Measurements from ENCODE around the gene BPIFB6. TPM values are rescaled to one million over a fixed set of nuclear protein-coding genes. Genes with fewer than 3 reads are reported as not detected.
A peak's percentile ranks its signal among the peaks of the same experiment; 100 is the strongest.

BPIFB6 gene
- total and polyA plus RNA-seq, 4 donors = not detected

DNA sequence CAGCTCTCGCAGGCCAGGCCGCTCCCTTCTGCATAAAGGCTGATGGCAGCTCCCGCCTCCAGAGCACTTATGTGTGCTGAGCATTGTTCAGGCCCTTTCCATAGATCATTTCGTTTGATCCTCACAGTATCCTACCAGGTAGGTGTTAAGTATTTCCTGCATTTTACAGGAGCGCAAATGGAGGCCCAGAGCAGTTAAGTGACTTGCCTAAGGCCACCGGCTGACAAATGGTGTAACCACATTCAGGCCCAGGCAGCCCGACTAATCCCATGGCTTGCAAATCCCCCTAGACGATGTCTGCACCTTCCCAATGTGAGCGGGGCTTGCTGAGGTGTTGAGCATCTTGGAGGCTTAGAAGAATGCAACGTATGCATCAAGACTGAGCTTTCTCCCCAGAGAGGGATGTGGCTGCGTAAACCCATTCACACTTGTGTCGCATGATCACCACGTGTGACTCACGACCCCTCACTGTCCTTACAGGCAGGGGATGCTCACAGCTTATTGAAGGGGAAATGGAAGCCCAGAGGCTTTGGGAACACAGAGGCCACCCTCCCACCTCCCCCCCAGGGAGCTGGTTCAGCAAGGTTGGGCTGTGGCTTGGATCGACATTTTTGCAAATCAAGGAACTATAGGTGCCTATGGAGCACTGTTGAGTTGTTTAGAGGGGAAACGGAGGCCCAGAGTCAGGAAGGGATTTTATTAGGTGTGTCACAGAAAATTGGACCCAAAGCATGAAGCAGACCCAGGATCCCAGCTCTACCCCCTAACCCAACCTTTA is 16.9 kb upstream of the BPIFB6 start:
- ATAC-seq (ENCODE audit: low FRiP score) (no peak), DNase-seq (no peak)
- H3K4me3 ChIP-seq (ENCODE audit: low read length in 2 of 2) = no peak overlapping the region
- no peaks in the 10 kb centered on the region for H3K36me3 ChIP-seq (ENCODE audit: control insufficient read depth in 1 of 2, insufficient read depth in 2 of 2, low read length in 1 of 2)
- no peaks in the 10 kb centered on the region for H3K4me1 ChIP-seq (ENCODE audit: control insufficient read depth in 1 of 2, insufficient read depth in 2 of 2, low read length in 2 of 2)
- no peaks in the 10 kb centered on the region for H3K27me3 ChIP-seq (ENCODE audit: control insufficient read depth in 1 of 2, insufficient read depth in 2 of 2, low read length in 1 of 2)
- no peak overlapping the region for H3K27ac ChIP-seq (ENCODE audit: low read depth in 1 of 2, low read length in 2 of 2)
- intact Hi-C loops (cut with DNase I) = no loop called here
- H3K9me3 ChIP-seq (ENCODE audit: control insufficient read depth, low read length) = no peaks in the 10 kb centered on the region
- WGBS, 2 donors = 37 to 41% methylated on average over 16 of the region's 16 CpGs

- H3K4me3 ChIP-seq (ENCODE audit: low read length in 2 of 2) = no peak overlapping the region
- H3K36me3 ChIP-seq (ENCODE audit: control insufficient read depth in 1 of 2, insufficient read depth in 2 of 2, low read length in 1 of 2) = no peaks in the 10 kb centered on the region
- no peak for ATAC-seq (ENCODE audit: low FRiP score)
- no peaks in the 10 kb centered on the region for H3K27me3 ChIP-seq (ENCODE audit: control insufficient read depth in 1 of 2, insufficient read depth in 2 of 2, low read length in 1 of 2)
- no peaks in the 10 kb centered on the region for H3K9me3 ChIP-seq (ENCODE audit: control insufficient read depth, low read length)
- intact Hi-C loops (cut with DNase I) = no loop called here
- H3K27ac ChIP-seq (ENCODE audit: low read depth in 1 of 2, low read length in 2 of 2) = no peak overlapping the region
- no peak for DNase-seq
- 57 to 58% methylated on average over 10 of the region's 10 CpGs for WGBS, 2 donors
- H3K4me1 ChIP-seq (ENCODE audit: control insufficient read depth in 1 of 2, insufficient read depth in 2 of 2, low read length in 2 of 2) = no peaks in the 10 kb centered on the region
These were observed 16.3 kb upstream of the BPIFB6 start for GRCh38 chr20:33015114-33015484.

GRCh38 chr20:33015700-33016580 is 15.5 kb upstream of the BPIFB6 start:
- no peaks in the 10 kb centered on the region for H3K4me1 ChIP-seq (ENCODE audit: control insufficient read depth in 1 of 2, insufficient read depth in 2 of 2, low read length in 2 of 2)
- WGBS, 2 donors = 67 to 70% methylated on average over 15 of the region's 15 CpGs
- ATAC-seq (ENCODE audit: low FRiP score) (no peak), DNase-seq (no peak)
- no peaks in the 10 kb centered on the region for H3K9me3 ChIP-seq (ENCODE audit: control insufficient read depth, low read length)
- H3K27ac ChIP-seq (ENCODE audit: low read depth in 1 of 2, low read length in 2 of 2) = no peak overlapping the region
- H3K27me3 ChIP-seq (ENCODE audit: control insufficient read depth in 1 of 2, insufficient read depth in 2 of 2, low read length in 1 of 2) = no peaks in the 10 kb centered on the region
- intact Hi-C loops (cut with DNase I) = no loop called here
- H3K36me3 ChIP-seq (ENCODE audit: control insufficient read depth in 1 of 2, insufficient read depth in 2 of 2, low read length in 1 of 2) = no peaks in the 10 kb centered on the region
- H3K4me3 ChIP-seq (ENCODE audit: low read length in 2 of 2) = no peak overlapping the region

- H3K9me3 ChIP-seq (ENCODE audit: control insufficient read depth, low read length) = no peaks in the 10 kb centered on the region
- intact Hi-C loops (cut with DNase I) = no loop called here
- no peak for ATAC-seq (ENCODE audit: low FRiP score)
- H3K4me3 ChIP-seq (ENCODE audit: low read length in 2 of 2) = no peak overlapping the region
- H3K27ac ChIP-seq (ENCODE audit: low read depth in 1 of 2, low read length in 2 of 2) = no peak overlapping the region
- WGBS, 2 donors = 60 to 64% methylated on average over 7 of the region's 7 CpGs
- H3K4me1 ChIP-seq (ENCODE audit: control insufficient read depth in 1 of 2, insufficient read depth in 2 of 2, low read length in 2 of 2) = no peaks in the 10 kb centered on the region
- H3K27me3 ChIP-seq (ENCODE audit: control insufficient read depth in 1 of 2, insufficient read depth in 2 of 2, low read length in 1 of 2) = no peaks in the 10 kb centered on the region
- DNase-seq = no peak
- H3K36me3 ChIP-seq (ENCODE audit: control insufficient read depth in 1 of 2, insufficient read depth in 2 of 2, low read length in 1 of 2) = no peaks in the 10 kb centered on the region
These were observed 14.8 kb upstream of the BPIFB6 start for GRCh38 chr20:33016581-33017109.

- Histone ChIP-seq H3K4me3 (ENCODE audit: low read length in 2 of 2) (no peak overlapping the region), H3K4me1 (ENCODE audit: control insufficient read depth in 1 of 2, insufficient read depth in 2 of 2, low read length in 2 of 2) (no peaks in the 10 kb centered on the region), H3K27ac (ENCODE audit: low read depth in 1 of 2, low read length in 2 of 2) (no peak overlapping the region), H3K27me3 (ENCODE audit: control insufficient read depth in 1 of 2, insufficient read depth in 2 of 2, low read length in 1 of 2) (no peaks in the 10 kb centered on the region), H3K36me3 (ENCODE audit: control insufficient read depth in 1 of 2, insufficient read depth in 2 of 2, low read length in 1 of 2) (no peaks in the 10 kb centered on the region), H3K9me3 (ENCODE audit: control insufficient read depth, low read length) (no peaks in the 10 kb centered on the region)
- WGBS, 2 donors = 70 to 75% methylated on average over 7 of the region's 7 CpGs
- intact Hi-C loops (cut with DNase I) = no loop called here
- ATAC-seq (ENCODE audit: low FRiP score) (no peak), DNase-seq (no peak)
These were observed 13.9 kb upstream of the BPIFB6 start for GRCh38 chr20:33017542-33017941.

- H3K9me3 ChIP-seq (ENCODE audit: control insufficient read depth, low read length) = no peaks in the 10 kb centered on the region
- no peaks in the 10 kb centered on the region for H3K36me3 ChIP-seq (ENCODE audit: control insufficient read depth in 1 of 2, insufficient read depth in 2 of 2, low read length in 1 of 2)
- ATAC-seq (ENCODE audit: low FRiP score) = no peak
- no peaks in the 10 kb centered on the region for H3K27me3 ChIP-seq (ENCODE audit: control insufficient read depth in 1 of 2, insufficient read depth in 2 of 2, low read length in 1 of 2)
- DNase-seq = peak in 1 of 2 donors; percentile 30
- 63 to 68% methylated on average over 13 to 14 of the region's 14 CpGs for WGBS, 2 donors
- H3K4me1 ChIP-seq (ENCODE audit: control insufficient read depth in 1 of 2, insufficient read depth in 2 of 2, low read length in 2 of 2) = no peaks in the 10 kb centered on the region
- intact Hi-C loops (cut with DNase I) = no loop called here
- H3K27ac ChIP-seq (ENCODE audit: low read depth in 1 of 2, low read length in 2 of 2) = no peak overlapping the region
- no peak overlapping the region for H3K4me3 ChIP-seq (ENCODE audit: low read length in 2 of 2)
These were observed 13.1 kb upstream of the BPIFB6 start for GRCh38 chr20:33018169-33018931.

DNA sequence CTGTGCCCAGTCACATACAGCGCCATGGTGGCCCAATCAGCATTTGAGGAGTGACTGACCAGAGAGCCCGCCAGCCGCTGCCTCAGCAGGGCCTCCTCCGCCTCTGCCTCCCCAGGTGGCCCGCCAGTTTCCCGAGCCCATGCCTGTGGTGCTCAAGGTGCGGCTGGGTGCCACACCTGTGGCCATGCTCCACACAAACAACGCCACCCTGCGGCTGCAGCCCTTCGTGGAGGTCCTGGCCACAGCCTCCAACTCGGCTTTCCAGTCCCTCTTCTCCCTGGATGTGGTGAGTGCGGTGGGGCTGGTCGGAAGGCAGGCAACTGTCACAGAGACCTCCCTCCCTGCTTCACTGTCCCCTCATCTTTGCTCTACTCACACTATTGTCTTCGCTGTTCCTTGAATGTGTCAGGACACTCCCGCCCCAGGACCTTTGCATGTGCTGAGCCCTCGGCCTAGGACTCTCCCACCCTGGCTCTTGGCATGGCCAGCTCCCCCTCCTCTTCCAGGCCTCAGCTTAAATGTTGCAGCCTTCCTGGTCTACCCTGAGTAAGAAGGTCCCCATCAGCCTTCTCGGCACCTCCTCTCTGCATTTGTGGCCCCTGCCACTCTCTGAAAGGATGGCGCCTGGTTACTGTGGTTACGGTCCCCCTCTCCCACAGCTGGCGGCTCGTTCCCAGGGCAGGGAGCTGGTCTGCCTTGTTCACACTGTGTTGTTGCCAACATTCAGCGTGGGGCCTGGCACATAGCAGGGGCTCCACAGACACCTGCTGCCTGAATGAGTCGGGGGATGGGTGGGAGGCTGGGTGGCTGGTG is 11.8 kb upstream of the BPIFB6 start:
- ATAC-seq (ENCODE audit: low FRiP score) = no peak

More for the DNA sequence above, 11.8 kb upstream of the BPIFB6 start:
- 86 to 88% methylated on average over 23 of the region's 23 CpGs for WGBS, 2 donors
- intact Hi-C loops (cut with DNase I) = no loop called here
- DNase-seq = peak in 1 of 2 donors; percentile 34
- H3K4me1 ChIP-seq (ENCODE audit: control insufficient read depth in 1 of 2, insufficient read depth in 2 of 2, low read length in 2 of 2) = no peaks in the 10 kb centered on the region
- no peaks in the 10 kb centered on the region for H3K27me3 ChIP-seq (ENCODE audit: control insufficient read depth in 1 of 2, insufficient read depth in 2 of 2, low read length in 1 of 2)
- H3K9me3 ChIP-seq (ENCODE audit: control insufficient read depth, low read length) = no peaks in the 10 kb centered on the region
- no peaks in the 10 kb centered on the region for H3K36me3 ChIP-seq (ENCODE audit: control insufficient read depth in 1 of 2, insufficient read depth in 2 of 2, low read length in 1 of 2)
- H3K4me3 ChIP-seq (ENCODE audit: low read length in 2 of 2) = no peak overlapping the region
- H3K27ac ChIP-seq (ENCODE audit: low read depth in 1 of 2, low read length in 2 of 2) = no peak overlapping the region
